Astrocyte (in vitro differentiated cells and primary cell): ENCODE results near the gene DDX17. TPM values are rescaled to one million over a fixed set of nuclear protein-coding genes. Genes with fewer than 3 reads are reported as not detected.

ENCODE experiments used
- DNase-seq: peaks from one replicate; pipeline ENCODE4 v3.0.0-alpha.2; 2010; ENCODE audit warnings: low read depth
- FAIRE-seq: peaks from 2 replicates; lab custom pipeline; 2011; peaks lifted over from hg19 to GRCh38; lab: Jason Lieb, UNC
- H2AFZ ChIP-seq: 2 replicates; pipeline ENCODE4 v1.6.0; 2012; ENCODE audit warnings: low read depth, low read length, inconsistent platforms
- H3K27ac ChIP-seq: 2 replicates; pipeline ENCODE4 v1.5.1; 2011; ENCODE audit warnings: low read depth, low read length, inconsistent platforms
- H3K27me3 ChIP-seq: 2 replicates; pipeline ENCODE4 v1.6.0; 2011; ENCODE audit warnings: low read length, inconsistent platforms; ENCODE audit not compliant: insufficient read depth
- H3K36me3 ChIP-seq: 2 replicates; pipeline ENCODE4 v1.5.1; 2011; ENCODE audit warnings: low read length, inconsistent platforms; ENCODE audit not compliant: insufficient read depth
- H3K4me1 ChIP-seq: 2 replicates; pipeline ENCODE4 v1.5.1; 2011; ENCODE audit warnings: low read length, inconsistent platforms; ENCODE audit not compliant: insufficient read depth
- H3K4me2 ChIP-seq: 2 replicates; pipeline ENCODE4 v1.6.0; 2012; ENCODE audit warnings: low read length, inconsistent platforms
- H3K4me3 ChIP-seq: 2 replicates; pipeline ENCODE4 v1.5.1; 2011; ENCODE audit warnings: low read depth, mild to moderate bottlenecking, low read length, inconsistent platforms; ENCODE audit not compliant: insufficient read depth
- H3K79me2 ChIP-seq: 2 replicates; pipeline ENCODE4 v1.6.0; 2012; ENCODE audit warnings: mild to moderate bottlenecking, low read length, inconsistent platforms; ENCODE audit not compliant: insufficient read depth
- H3K9ac ChIP-seq: 2 replicates; pipeline ENCODE4 v1.6.0; 2012; ENCODE audit warnings: mild to moderate bottlenecking, low read length, inconsistent platforms
- H3K9me3 ChIP-seq: 2 replicates; pipeline ENCODE4 v1.5.1; 2012; ENCODE audit warnings: low read depth, mild to moderate bottlenecking, low read length, inconsistent platforms; ENCODE audit not compliant: insufficient read depth
- H4K20me1 ChIP-seq: 2 replicates; pipeline ENCODE4 v1.6.0; 2012; ENCODE audit warnings: low read length, inconsistent platforms; ENCODE audit not compliant: insufficient read depth
- H3K27ac Mint-ChIP-seq: one replicate; pipeline ENCODE4 v1.8.0; 2021; ENCODE audit warnings: mild to moderate bottlenecking, mixed read lengths; ENCODE audit not compliant: unreplicated experiment
- H3K27me3 Mint-ChIP-seq: one replicate; pipeline ENCODE4 v1.8.0; 2021; ENCODE audit warnings: low read depth, mixed read lengths; ENCODE audit not compliant: unreplicated experiment
- H3K36me3 Mint-ChIP-seq: one replicate; pipeline ENCODE4 v1.8.0; 2021; ENCODE audit warnings: low read depth, mixed read lengths; ENCODE audit not compliant: unreplicated experiment
- H3K4me1 Mint-ChIP-seq: one replicate; pipeline ENCODE4 v1.8.0; 2021; ENCODE audit warnings: low read depth, mixed read lengths; ENCODE audit not compliant: unreplicated experiment
- H3K4me3 Mint-ChIP-seq: one replicate; pipeline ENCODE4 v1.8.0; 2021; ENCODE audit warnings: mild to moderate bottlenecking, moderate library complexity, mixed read lengths; ENCODE audit not compliant: unreplicated experiment
- H3K9me3 Mint-ChIP-seq: one replicate; pipeline ENCODE4 v1.8.0; 2021; ENCODE audit warnings: mild to moderate bottlenecking, mixed read lengths; ENCODE audit not compliant: unreplicated experiment
- EZH2 ChIP-seq: IDR thresholded peaks from 2 replicates; pipeline ENCODE4 v1.6.1; 2012; ENCODE audit warnings: mild to moderate bottlenecking, low read length, inconsistent platforms; ENCODE audit not compliant: insufficient read depth
- total RNA-seq: library from RNA; stranded (reverse); gene quantifications from 2 replicates; pipeline ENCODE4 v1.2.1, GENCODE V29; 2021
- TF ChIP-seq, protein P1 (sequence below): IDR thresholded peaks from 2 replicates; pipeline ENCODE4 v1.5.1; 2011; ENCODE audit warnings: low read depth, mild to moderate bottlenecking, inconsistent platforms, low read length, moderate library complexity; ENCODE audit not compliant: insufficient read depth

The DDX17 gene
- total RNA-seq, 1 donor from 2014 or later, result 258 TPM

DNA sequence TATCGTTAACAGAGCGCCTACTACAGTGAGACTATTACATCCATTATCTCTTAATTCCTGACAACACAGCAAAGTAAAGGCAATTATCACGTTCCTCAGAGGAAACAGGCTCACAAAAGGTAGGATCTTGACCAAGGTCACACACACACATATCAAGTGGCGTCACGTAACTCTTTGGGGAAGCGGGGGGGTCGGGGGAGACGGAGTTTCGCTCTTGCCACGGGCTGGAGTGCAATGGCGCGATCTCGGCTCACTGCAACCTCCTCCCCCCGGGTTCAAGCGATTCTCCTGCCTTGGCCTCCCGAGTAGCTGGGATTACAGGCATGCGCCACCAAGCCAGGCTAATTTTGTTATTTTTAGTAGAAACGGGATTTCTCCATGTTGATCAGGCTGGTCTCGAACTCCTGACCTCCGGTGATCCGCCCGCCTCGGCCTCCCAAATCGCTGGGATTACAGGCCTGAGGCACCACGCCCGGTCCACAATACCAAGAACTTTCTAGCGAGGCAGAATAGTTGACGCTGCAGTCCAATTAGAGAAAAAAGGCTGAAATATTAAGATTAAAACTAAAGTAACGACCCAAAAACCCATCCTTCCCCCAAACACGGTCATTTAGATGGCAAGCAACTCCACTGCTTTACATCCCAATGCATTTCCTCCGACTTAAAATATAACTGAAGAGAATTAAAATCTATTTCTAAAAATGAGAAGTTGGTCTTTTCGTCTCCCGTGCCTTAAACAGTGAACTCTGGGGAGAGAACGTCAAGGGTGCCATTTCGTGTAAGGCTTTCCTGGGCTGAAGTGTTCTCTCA, 1.2 kb downstream of the DDX17 start:
- Mint-ChIP-seq H3K36me3 (peaks cover 7% of the 10 kb centered on the region), H3K27ac (peak overlapping the region; percentile 100), H3K4me1 (peaks cover 14% of the 10 kb centered on the region), H3K27me3 (no peaks in the 10 kb centered on the region), H3K4me3 (peak overlapping the region; percentile 99), H3K9me3 (peaks cover 3% of the 10 kb centered on the region)
- peak; percentile 41 for DNase-seq
- Histone ChIP-seq H3K4me3 (peak overlapping the region; percentile 98), H3K9me3 (no peaks in the 10 kb centered on the region), H3K79me2 (peaks cover 61% of the 10 kb centered on the region), H3K4me1 (no peaks in the 10 kb centered on the region), H3K36me3 (peaks cover 12% of the 10 kb centered on the region), H3K27me3 (no peaks in the 10 kb centered on the region), H2AFZ (no peak overlapping the region), H4K20me1 (peaks cover 51% of the 10 kb centered on the region), H3K4me2 (peak overlapping the region; percentile 88), H3K27ac (peak overlapping the region; percentile 100), H3K9ac (peak overlapping the region; percentile 100)
- no peak for TF ChIP-seq EZH2
- TF ChIP-seq, protein P1, sequence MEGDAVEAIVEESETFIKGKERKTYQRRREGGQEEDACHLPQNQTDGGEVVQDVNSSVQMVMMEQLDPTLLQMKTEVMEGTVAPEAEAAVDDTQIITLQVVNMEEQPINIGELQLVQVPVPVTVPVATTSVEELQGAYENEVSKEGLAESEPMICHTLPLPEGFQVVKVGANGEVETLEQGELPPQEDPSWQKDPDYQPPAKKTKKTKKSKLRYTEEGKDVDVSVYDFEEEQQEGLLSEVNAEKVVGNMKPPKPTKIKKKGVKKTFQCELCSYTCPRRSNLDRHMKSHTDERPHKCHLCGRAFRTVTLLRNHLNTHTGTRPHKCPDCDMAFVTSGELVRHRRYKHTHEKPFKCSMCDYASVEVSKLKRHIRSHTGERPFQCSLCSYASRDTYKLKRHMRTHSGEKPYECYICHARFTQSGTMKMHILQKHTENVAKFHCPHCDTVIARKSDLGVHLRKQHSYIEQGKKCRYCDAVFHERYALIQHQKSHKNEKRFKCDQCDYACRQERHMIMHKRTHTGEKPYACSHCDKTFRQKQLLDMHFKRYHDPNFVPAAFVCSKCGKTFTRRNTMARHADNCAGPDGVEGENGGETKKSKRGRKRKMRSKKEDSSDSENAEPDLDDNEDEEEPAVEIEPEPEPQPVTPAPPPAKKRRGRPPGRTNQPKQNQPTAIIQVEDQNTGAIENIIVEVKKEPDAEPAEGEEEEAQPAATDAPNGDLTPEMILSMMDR, result no peak
- no peak for FAIRE-seq

DNA sequence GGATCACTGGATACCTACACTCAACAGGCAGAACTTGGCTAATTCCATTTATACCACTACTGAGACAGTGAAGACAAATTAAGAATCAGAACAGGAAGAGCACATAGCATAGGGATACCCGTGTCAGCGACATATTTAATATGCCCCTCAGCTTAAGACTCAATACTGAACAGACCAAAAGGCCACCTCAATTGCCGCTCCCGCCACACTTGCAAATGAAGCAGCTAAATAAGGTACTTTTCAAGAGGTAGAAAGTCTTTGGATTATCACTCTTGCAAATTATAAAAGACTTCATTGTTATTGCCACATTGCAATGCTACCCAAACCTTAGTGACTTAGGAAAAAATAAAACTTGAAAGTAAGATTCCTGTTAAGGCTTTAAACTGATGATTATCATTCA, 3.1 kb downstream of the DDX17 start:
- H3K9me3 Mint-ChIP-seq, result peaks cover 3% of the 10 kb centered on the region
- no peak overlapping the region for H3K27ac Mint-ChIP-seq
- peak overlapping the region; percentile 100 for H3K9ac ChIP-seq
- no peaks in the 10 kb centered on the region for H3K27me3 ChIP-seq
- H3K27me3 Mint-ChIP-seq, result no peaks in the 10 kb centered on the region
- peaks cover 80% of the 10 kb centered on the region for H3K79me2 ChIP-seq
- no peak overlapping the region for H2AFZ ChIP-seq
- peak overlapping the region; percentile 98 for H3K4me3 ChIP-seq
- TF ChIP-seq, protein P1, result no peak
- no peak for TF ChIP-seq EZH2
- H3K36me3 Mint-ChIP-seq, result peaks cover 14% of the 10 kb centered on the region
- peak overlapping the region; percentile 99 for H3K4me3 Mint-ChIP-seq
- H3K27ac ChIP-seq, result peak overlapping the region; percentile 12
- no peaks in the 10 kb centered on the region for H3K4me1 ChIP-seq
- H3K9me3 ChIP-seq, result no peaks in the 10 kb centered on the region
- peaks cover 18% of the 10 kb centered on the region for H3K4me1 Mint-ChIP-seq
- no peak for DNase-seq
- peaks cover 30% of the 10 kb centered on the region for H3K36me3 ChIP-seq
- peaks cover 70% of the 10 kb centered on the region for H4K20me1 ChIP-seq
- no peak for FAIRE-seq
- H3K4me2 ChIP-seq, result peak overlapping the region; percentile 88
